ENCODE results near the gene POR.
A peak's percentile ranks its signal among the peaks of the same experiment; 100 is the strongest.
"Not testable (repeated sequence)": the region's sequence is repeated elsewhere in the genome, so short reads cannot be mapped to it uniquely, and the experiment has no call there.

POR gene

DNA sequence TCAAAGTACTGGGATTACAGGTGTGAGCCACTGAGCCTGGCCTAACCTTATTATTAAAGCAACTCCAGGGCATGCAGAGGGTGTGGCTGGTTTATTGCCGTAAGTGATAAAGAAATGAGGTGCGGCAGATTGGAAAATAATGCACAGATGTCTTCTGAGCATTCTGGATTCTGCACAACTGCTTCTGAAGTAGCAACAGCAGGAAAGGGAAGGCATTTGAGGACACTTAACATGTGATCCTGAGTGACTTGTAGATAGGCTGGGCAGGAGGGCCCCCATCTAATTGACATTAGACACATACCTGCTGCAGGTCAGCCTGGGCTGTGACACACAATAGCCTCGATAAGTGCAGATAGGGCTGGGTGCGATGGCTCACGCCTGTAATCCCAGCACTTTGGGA, 30.5 kb upstream of the POR start:
- DNase-seq: no peak

DNA sequence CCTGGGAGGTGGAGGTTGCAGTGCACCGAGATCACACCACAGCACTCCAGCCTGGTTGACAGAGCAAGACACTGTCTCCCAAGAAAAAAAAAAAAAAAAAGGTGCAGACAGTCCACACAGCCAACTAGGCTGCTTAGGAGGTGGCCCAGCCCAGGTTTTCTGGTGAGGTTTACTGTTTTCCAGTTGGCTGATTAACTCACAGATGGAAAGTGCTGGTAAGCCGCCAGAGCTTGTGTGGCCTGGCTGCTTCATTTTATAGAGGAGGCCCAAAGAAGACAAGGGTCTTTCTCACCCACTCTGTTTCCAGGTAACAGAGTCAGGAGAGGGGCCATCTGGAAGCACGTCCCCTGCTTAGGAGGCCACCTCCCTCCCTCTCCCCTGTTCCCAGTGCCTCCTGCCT, 29.9 kb upstream of the POR start:
- no peak for DNase-seq

DNA sequence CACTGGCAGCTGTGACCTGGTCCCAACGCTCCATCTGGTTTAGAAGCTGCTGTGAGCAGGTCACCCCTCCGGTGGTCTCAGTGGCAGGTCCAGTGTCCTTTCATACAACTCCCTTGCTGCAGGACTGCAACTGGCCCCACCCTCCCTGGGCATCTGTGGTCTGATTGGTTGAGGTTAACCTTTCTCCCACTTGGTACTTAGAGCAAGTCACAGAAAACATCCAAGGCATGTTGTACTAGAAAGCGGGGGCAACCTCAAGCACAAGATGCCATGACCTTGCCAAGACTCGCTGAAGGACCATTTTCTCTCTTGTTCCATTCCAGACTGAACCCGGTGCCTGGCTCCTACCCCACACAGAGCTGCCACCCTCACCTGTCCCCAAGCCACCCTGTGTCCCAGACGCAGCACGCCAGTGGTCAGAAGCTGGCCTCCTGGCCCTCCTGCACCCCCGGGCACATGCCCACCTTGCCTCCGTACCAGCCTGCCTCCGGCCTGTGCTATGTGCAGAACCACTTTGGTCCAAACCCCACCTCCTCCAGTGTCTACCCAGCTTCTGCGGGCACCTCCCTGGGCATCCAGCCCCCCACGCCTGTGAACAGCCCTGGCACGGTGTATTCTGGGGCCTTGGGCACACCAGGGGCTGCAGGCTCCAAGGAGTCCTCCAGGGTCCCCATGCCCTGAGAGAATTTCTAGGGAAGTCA, 27.1 kb upstream of the POR start:
- no peak for DNase-seq

GRCh38 chr7:75888464-75889222, 26.3 kb upstream of the POR start:
- peak in 49 of 56 donors; percentile 15 to 86 (median 53) for DNase-seq

DNA sequence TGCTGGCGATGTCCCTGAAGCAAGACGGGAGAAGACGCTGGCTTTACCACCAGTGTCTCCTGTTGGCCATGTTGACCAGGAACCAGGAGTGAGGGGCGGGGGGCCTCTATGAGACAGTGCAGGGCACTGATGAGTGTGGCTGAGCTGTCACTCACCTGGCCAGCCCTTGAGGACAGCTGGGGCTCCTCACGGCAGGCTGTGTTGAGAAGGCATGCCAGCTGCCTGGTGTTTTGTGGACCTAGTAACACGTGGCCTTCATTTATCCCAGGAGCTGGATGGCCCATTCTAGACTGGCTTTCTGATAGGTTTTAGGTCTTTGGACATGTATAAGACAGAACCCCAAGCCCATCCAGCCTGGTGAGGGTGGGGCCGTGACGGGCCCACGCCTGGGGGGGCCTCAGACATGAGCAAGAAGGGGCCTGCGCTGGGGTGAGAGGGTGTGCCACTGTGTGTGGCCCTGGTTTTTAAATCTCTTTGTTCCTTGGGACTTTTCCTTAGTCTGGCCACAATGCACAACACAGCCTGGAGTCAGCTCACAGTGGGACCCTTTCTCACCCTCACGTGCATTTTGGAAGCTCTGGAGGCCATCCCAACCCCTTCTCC, 25.6 kb upstream of the POR start:
- DNase-seq: no peak

DNA sequence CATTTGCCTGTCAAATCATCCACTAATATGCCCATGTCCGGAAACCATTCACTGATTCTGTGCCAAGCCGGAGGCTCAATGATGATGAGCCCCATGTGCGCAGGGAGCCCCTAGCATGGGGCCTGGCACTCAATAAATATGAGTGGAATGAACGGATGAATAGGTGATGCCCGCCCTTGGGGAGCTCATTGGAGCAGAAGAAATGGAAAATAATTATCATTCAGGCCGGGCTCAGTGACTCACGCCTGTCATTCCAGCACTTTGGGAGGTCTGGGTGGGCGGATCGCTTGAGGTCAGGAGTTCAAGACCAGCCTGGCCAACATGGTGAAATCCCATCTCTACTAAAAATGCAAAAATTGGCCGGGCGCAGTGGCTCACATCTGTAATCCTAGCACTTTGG, 25.1 kb upstream of the POR start:
- no peak for DNase-seq

GRCh38 chr7:75891237-75891636, 23.7 kb upstream of the POR start:
- DNase-seq: peak in 4 of 56 donors; percentile 8 to 42 (median 34)

- no peak for DNase-seq
These were observed 23.0 kb upstream of the POR start for GRCh38 chr7:75891815-75892411.

DNA sequence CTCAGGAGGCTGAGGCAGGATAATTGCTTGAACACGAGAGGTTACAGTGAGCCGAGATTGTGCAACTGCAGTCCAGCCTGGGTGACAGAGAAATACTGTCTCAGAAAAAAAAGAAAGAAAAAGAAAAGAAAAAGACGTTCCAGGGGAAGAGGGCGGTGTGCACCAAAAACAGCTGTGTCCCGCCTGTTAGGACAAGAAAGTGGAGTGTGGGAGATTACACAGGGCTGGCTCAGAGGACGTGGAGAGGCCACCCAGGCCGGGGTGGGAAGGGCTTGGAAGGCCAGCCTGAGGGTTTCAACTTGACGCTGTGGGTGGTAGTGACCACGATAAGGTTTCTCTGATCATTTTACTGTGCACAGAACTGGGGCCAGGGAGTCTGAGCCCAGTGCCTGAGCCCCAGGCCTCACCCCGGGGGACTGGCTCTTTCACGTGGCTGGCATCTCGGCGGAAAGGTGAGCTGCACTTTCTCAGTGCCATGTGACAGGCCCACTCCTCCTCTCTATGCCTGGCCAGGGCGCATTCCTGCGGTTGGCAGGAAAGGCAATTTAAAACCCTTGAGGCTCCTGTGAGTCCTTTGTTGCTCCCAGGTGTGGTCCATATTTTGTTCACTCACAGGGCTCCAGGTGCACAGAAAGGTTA, 22.2 kb upstream of the POR start:
- no peak for DNase-seq

DNA sequence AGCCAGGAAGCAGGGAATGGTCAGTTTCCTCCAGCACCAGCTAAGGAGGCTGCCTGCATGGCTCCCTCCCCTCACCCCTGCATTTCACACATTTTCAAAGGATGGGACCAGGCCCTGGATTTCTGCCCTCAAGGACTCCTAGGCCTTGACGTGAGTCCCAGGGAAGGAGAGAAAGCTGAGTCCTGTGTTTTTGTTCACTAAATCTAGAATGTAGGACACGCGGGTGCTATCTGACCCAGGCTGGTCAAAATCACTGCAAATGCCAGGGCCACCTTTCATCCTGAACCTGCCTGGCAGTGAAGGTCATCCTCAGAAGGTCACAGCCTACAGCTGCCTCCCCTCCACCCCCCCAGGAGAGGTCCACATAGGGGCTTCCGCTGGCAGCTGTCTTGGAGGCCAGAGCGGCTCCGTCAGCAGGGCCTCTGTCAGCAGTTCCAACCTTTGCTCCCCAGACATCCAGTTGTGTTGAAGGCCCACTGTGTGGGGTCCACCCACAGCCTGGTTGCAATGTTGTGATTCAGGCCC, 18.1 kb upstream of the POR start:
- DNase-seq: no peak

DNA sequence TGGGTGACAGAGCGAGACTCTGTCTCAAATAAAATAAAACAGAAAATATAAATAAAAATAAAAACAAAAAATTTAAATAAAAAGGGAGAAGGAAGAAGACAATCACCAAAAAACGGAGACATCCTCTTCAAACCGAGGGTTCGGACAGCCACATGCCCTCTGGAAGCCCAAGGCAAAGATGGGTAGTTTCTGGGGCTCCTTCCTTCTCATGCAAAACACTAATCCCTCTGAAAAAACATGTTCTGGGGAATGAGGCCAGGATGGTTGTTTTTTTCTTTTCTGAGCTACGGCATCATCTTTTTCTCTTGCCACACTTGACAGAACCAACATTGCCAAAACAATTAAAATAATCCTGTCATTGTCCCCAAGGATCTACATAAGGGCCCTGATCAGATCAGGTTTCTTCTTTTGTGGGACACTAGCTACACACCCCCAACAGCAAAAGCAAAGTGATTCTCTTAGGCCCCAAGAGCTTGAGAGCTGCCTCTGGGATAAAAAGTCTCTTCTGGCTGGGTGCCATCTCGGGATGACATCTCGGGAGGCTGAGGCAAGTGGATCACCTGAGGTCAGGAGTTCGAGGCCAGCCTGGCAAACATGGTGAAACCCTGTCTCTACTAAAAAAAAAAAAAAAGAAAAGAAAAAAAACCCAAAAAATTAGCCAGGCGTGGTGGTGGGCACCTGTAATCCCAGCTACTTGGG, 14.2 kb upstream of the POR start:
- DNase-seq: no peak

GRCh38 chr7:75905785-75906604, 9.0 kb upstream of the POR start:
- peak in 54 of 56 donors; percentile 6 to 83 (median 56) for DNase-seq

- DNase-seq: no peak
These were observed 7.8 kb upstream of the POR start for GRCh38 chr7:75906991-75907667.

- DNase-seq: not testable (repeated sequence)
These were observed 7.3 kb upstream of the POR start for GRCh38 chr7:75907668-75908039.

DNA sequence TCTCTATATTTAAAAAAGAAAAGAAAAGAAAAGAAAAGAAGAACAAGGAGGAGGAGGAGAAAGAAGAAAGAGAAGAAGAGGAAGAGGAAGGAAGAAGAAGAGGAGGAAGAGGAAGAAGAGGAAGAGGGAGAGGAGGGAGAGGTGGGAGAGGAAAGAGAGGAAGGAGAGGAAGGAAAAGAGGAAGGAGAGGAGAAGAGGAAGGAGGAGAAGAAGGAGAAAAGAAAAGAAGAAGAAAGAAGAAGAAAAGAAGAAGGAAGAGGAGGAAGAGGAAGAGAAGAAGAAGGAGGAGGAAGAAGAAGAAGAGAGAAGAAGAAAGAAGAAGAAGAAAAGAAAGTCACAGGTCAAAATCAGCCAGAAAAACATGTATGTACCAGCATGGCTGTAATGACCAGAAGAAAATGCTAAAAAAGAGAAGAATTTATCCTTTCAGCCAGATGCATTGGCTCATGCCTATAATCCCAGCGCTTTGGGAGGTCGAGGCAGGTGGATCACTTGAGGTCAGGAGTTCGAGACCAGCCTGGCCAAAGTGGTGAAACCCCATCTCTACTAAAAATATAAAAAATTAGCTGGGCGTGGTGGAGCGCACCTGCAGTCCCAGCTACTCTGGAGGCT, 5.3 kb upstream of the POR start:
- no peak for DNase-seq

DNA sequence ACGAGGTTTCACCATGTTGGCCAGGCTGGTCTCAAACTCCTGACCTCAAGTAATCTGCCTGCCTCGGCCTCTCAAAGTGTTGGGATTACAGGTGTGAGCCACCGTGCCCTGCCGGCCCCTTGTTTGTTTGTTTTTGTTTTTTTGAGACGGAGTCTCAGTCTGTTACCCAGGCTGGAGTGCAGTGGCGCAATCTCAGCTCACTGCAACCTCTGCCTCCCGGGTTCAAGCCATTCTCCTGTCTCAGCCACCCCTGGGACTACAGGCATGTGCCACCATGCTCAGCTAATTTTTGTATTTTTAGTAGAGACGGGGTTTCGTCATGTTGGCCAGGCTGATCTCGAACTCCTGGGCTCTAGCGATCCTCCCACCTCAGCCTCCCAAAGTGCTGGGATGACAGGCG, 3.8 kb upstream of the POR start:
- not testable (repeated sequence) for DNase-seq

DNA sequence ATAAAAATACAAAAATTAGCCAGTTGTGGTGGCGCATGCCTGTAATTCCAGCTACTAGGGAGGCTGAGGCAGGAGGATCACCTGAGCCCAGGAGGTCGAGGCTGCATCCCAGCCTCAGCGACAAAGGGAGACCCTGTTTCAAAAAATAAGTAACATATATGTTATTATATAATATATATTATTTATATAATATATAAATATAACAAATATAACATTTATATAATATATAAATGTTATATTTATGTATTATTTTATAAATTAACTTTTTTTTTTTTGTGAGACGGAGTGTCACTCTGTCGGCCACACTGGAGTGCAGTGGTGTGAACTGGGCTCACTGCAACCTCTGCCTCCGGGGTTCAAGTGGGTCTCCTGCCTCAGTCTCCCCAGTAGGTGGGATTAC, 1.5 kb upstream of the POR start:
- DNase-seq: no peak

GRCh38 chr7:75914169-75914654, 743 bp upstream of the POR start:
- DNase-seq: peak in 2 of 56 donors; percentile 32 to 33
